NCI-H2227 treated with DMSO at 0.1 percent for 48 hours (cell line): Measurements from ENCODE around the gene PNLIPRP2.

Source experiments
- DNase-seq: peaks from one replicate; lab custom pipeline; 2025; lab: John Stamatoyannopoulos, UW

The PNLIPRP2 gene

DNA sequence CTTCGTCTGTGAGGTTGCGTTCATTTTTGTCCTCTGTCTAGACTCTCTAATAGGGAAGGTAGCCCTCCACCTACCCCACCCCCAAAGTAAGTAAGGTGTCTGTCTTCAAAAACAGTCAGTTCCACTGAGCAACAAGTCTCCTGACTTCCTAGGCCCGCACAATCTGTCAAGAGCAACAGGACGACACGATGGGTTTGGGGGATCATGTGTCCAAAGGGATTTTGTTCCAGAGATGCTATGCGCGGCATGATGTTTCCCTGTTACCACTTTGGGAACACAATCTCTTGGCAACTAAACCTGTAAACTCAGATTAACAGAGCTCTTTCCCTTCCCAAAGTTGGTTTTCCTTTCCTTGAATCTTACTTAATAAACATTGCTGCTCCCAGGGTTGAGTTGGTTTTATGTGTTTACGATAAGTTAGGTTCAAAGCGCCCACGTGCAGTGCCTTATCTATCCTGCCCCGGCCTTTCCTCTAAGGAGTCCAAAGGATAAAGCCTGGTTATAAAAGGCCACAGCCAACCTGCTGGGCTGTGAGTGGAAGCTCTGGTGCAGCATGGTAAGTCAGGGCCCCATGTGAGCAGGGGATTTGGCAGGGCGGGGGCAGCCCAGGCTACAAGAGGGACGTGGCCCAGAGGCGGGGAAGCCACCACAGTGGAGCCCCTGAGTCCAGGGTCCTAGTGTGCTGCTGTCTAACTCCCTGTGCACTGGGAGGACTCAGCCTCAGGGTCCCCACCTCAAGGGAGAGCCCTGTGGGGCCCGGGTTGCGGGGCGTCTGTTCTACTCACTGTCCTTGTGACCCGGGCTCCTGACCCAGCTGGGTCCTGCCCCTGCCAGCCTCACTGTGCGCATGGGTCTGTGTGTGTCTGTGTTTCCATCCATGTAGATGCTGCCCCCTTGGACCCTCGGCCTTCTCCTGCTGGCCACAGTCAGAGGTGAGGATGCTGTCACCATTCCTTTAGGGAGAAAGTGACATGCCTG is at the start of gene PNLIPRP2:
Gene PNLIPRP2 (plus strand): TSS at position 531 of the 978 bp plus-strand sequence.
- DNase-seq, result no peak

- no peak for DNase-seq
Observed at GRCh38 chr10:116574797-116575196, 46.0 kb upstream of the PNLIPRP2 start.

- no peak for DNase-seq
Observed at GRCh38 chr10:116587878-116588591, 32.7 kb upstream of the PNLIPRP2 start.

DNA sequence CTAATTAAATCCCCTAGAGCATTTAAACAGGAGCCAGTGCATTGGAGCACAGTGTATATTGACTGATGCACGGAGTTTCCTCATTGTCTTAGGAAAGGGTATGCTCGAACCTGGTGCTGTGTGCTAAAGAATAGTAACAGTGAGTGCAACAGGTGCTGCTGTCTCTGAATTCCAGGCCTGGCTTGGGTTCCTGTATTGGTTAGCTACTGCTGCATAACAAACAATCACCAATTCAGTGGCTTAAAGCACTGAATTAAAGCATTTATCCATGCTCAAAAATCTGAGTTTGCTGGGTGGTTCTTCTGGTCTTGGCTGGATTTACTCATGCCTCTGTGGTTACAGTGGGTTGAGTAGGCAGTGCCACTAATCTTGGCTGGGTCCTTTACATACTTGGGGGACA is 31.8 kb upstream of the PNLIPRP2 start:
- no peak for DNase-seq

- no peak for DNase-seq
Observed at GRCh38 chr10:116589926-116590325, 30.8 kb upstream of the PNLIPRP2 start.

GRCh38 chr10:116590590-116591444 is 29.9 kb upstream of the PNLIPRP2 start, which contains the start of gene PNLIPRP1:
Gene PNLIPRP1 (plus strand): TSS chr10:116590959. CDS start chr10:116591130, 171 bp downstream.
- peak; percentile 14 for DNase-seq

GRCh38 chr10:116593139-116593740 is 27.5 kb upstream of the PNLIPRP2 start:
- DNase-seq, result no peak

- DNase-seq, result no peak
Observed at GRCh38 chr10:116594525-116595035, 26.2 kb upstream of the PNLIPRP2 start.

GRCh38 chr10:116596062-116596461 is 24.7 kb upstream of the PNLIPRP2 start:
- DNase-seq, result no peak

GRCh38 chr10:116597543-116597942 is 23.2 kb upstream of the PNLIPRP2 start:
- DNase-seq, result no peak

DNA sequence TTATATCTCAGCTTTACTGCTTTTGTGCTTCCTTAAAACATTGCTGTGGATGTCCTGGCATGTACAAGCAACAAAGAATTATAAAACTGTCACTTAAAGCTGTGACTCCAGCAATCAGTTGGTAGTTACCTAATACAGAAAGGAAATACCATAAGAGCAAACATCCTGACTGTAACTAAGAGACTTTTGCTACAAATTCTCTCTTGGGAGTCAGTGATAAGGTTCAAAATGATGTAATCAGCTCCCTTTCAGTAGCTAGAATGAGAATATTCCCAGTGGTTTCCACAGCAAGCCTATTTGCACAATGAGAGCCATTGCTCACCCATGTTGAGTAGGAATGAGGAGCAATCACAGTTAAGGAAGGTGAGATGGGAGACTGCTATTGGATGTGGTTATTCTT is 22.4 kb upstream of the PNLIPRP2 start:
- DNase-seq, result no peak

DNA sequence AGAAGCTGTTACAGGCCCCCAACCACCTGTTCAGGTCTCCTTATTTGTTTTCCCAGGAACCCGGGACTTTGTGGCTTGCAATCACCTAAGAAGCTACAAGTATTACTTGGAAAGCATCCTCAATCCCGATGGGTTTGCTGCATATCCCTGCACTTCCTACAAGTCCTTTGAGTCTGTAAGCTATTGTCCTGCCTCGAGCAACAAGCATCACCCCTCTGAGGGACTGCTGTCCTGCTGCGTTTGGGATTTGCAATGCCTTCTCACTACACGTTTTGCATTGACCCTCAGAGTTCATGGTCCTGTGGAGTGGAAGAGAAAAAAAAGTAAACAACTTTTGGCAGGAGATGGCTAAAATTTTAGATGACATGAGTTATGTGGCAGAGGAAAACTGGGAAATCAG is 20.8 kb upstream of the PNLIPRP2 start:
- DNase-seq, result no peak

DNA sequence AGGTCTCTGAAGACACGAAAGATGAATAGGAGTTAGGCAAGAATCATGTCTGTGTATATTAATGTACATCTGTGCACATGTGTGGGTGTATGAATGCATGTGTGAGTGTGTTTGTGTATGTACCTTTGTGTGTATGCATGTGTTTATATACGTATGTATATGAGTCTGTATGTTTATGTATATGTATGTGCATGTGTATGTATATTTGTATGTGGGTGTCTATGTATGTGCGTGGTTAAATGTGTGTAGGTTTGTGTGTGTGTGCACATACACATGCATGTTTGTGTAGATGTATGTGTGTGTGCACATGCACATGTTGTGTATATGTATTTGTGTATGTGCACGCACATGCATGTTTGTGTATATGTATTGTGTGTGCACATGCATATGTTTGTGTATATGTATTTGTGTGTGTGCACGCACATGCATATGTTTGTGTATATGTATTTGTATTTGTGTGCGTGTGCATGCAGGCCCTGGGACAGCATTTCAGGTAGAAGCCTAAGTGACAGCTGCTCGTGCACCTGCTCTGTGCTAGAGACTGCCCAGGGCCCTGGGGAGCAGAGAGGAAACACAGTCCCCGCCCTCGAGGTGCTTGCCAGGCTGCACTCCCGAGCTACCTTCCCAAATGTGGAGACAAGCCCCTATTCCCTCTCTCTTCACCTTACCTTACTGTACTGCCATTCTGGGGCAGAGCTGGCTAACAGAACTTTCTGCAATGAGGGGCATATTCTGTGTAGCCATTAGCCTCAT is 17.9 kb upstream of the PNLIPRP2 start:
- DNase-seq, result no peak

GRCh38 chr10:116606061-116606483 is 14.7 kb upstream of the PNLIPRP2 start:
- DNase-seq, result no peak

GRCh38 chr10:116607336-116607735 is 13.4 kb upstream of the PNLIPRP2 start:
- no peak for DNase-seq

DNA sequence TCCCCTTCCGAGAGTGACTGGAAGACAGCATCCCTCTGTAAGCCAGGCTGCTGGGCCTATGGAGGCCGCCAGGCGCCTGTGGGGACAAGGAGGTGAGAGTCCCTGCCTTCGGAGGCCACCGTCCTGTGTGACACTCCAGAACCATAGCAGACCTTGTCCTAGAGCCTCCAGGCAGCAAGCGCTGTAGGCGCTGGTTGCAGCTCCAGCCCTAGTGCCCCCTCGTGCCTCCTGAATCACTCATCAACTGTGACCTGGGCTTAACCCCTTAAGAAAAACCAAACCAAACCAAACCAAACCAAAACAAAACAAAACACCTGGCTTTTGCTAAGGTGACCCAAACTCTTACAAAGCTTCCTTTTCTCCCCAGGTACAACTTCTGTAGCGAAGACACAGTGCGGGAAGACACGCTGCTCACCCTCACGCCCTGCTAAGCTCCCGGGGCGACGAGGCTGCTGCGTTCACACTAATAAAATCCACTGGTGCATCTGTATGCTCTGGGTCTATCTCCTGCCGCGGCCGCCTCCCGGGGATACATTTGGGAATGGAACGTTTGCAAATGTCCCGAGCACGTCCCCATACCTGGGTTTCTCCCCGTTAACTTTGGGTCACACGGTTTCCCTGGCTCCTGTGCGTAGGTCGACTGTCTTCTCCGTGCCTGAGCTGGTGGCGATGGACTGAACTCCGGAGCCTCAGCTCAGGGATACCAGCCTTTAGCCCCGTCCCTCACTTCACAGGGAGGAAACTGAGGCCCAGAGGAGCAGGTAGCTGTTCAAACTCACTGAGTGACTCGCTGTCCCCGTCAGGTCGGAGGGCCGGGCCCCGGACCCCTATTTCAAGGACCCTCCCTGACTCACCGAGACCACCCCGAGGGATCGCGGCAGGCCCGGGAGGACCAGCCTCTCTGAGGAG is 11.8 kb upstream of the PNLIPRP2 start:
- DNase-seq, result no peak

DNA sequence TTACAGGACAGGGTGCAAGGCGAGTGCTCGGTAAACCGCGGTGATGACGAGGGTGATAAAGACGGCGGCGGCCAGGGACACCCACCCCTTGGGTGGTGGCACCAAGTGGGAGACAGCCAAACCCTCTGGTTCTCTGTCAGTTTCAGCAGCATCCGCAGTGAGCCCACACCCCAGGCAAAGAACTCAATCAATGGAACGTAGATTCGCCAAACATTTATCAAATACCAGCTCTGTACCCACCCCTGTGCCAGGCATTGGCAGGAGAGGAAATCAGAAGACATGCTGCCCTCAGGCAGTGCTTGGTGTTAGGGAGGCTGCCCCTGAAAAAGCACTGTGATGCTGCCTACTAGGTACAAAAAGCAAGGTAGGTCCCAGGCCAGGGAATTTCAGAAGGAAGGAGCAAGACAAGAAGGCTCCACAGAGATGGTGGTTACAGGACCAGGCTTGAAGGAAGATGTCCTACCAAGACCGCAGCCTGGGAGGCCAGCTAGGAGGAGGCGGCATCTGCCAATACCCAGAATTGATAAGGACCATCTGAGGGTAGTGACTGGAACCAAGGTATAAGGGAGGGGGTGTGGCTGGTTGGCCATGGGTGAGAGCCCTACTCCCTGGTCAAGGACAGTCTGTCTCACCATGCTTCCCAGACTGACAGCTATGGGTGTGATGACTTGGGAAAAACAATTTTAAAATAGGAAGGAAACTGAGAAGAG is 10.2 kb upstream of the PNLIPRP2 start:
- no peak for DNase-seq

DNA sequence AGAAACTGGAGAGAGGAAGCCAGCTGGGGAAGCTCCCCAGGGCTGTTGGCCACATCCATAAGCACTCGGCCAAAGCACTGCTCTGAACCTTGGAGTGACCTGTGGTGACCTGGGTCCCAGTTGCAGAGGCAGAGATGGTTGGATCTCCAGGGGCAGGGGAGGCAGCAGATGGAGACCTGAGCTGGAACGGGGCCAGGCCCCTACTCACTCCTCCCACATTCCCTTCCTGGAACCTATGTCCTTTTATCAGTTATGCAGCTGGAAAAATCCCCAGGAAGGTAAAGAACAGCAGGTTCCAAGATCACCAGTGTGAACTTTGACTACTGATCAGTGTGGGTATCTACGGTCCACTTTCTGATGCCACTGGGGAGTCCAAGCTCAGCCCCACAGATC is 9.6 kb upstream of the PNLIPRP2 start:
- DNase-seq, result no peak
